Thyroid gland (tissue), 4 donors: ENCODE measurements around the gene NRDE2.

ENCODE experiments used
- POLR2A ChIP-seq, 2 donors: fragments of 450-650 bp; IDR thresholded peaks; one replicate each; pipeline ENCODE4 v1.6.1; 2017; ENCODE audit warnings: antibody characterized with exemption in 2 of 2, mild to moderate bottlenecking in 2 of 2, moderate library complexity in 1 of 2
- TF ChIP-seq, protein P1 (sequence below), 6 experiments: fragments of 200-600 bp in 3 of 6; fragments of 450-650 bp in 3 of 6; sonication (generic) in 3 of 6; IDR thresholded peaks; one replicate each; pipeline ENCODE4 v1.5.1; 2016 to 2019; ENCODE audit warnings: antibody characterized with exemption in 6 of 6, mild to moderate bottlenecking in 2 of 6, inconsistent platforms in 1 of 6, moderate library complexity in 1 of 6

DNA sequence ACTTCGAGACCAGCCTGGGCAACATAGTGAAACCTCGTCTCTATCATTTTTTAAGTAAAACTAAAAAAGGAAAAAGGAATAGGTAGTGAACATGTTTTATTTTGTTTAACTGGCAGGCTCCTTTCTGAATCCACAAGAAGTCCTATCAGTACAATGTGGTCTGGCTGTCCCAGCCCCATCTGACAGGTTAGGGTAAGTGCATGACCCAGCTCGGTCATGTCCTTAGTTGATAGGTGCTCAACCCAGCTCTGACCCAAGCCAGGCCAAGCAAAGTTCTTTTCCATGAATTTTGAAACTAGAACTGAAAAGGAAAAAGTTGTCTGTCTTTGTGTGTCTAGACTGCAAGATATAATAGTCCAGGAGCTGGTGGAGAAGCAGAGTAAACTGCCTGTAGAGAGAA lies 4.7 kb upstream of the NRDE2 start:
- TF ChIP-seq, protein P1, sequence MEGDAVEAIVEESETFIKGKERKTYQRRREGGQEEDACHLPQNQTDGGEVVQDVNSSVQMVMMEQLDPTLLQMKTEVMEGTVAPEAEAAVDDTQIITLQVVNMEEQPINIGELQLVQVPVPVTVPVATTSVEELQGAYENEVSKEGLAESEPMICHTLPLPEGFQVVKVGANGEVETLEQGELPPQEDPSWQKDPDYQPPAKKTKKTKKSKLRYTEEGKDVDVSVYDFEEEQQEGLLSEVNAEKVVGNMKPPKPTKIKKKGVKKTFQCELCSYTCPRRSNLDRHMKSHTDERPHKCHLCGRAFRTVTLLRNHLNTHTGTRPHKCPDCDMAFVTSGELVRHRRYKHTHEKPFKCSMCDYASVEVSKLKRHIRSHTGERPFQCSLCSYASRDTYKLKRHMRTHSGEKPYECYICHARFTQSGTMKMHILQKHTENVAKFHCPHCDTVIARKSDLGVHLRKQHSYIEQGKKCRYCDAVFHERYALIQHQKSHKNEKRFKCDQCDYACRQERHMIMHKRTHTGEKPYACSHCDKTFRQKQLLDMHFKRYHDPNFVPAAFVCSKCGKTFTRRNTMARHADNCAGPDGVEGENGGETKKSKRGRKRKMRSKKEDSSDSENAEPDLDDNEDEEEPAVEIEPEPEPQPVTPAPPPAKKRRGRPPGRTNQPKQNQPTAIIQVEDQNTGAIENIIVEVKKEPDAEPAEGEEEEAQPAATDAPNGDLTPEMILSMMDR (IDR thresholded peaks at IDR 0.05), result no peak
- no peak for TF ChIP-seq POLR2A (IDR thresholded peaks at IDR 0.05)
